ENCODE results near the gene TAP2. TPM values are rescaled to one million over a fixed set of nuclear protein-coding genes. Genes with fewer than 3 reads are reported as not detected.

TAP2 gene
- total RNA-seq, 4 donors from 2014 or later: 12.3 to 48.2 (median 27.1) TPM

- Histone ChIP-seq H3K9me3 (no peaks in the 10 kb centered on the region), H3K36me3 (peaks cover 0 to 22% (median 0%) of the 10 kb centered on the region in 4 donors), H3K27ac (no peak overlapping the region), H3K27me3 (no peaks in the 10 kb centered on the region), H3K4me1 (peaks cover 3 to 19% (median 7%) of the 10 kb centered on the region in 4 donors), H3K4me3 (no peak overlapping the region)
- in situ Hi-C loops (cut with MboI; ENCODE audit: low pct_ligation_motif_present in 1 of 4, low pct_unique_long_range_greater_than_20kb in 1 of 4, low sequenced_read_pairs in 3 of 4): no loop called here
- whole genome bisulfite sequencing, 2 donors (ENCODE audit: low coverage in 1 of 2): 65 to 81% methylated on average over 2 of the region's 2 CpGs
- intact Hi-C loops (cut with DNase I; ENCODE audit: low total_unique reads): no loop called here
- no peak for DNase-seq
- TF ChIP-seq CTCF (IDR thresholded peaks at IDR 0.05) (no peak), EP300 (IDR thresholded peaks at IDR 0.05; ENCODE audit: low read depth) (no peak), POLR2AphosphoS5 (IDR thresholded peaks at IDR 0.05) (no peak), POLR2A (IDR thresholded peaks at IDR 0.05) (no peak)
These were observed 1.7 kb downstream of the TAP2 start for GRCh38 chr6:32836873-32837272.

- H3K27ac ChIP-seq: no peak overlapping the region
- DNase-seq: no peak
- TF ChIP-seq EP300 (IDR thresholded peaks at IDR 0.05; ENCODE audit: low read depth) (no peak), CTCF (IDR thresholded peaks at IDR 0.05) (no peak), POLR2AphosphoS5 (IDR thresholded peaks at IDR 0.05) (no peak), POLR2A (IDR thresholded peaks at IDR 0.05) (no peak)
- H3K36me3 ChIP-seq: peaks cover 0 to 32% (median 0%) of the 10 kb centered on the region in 4 donors
- in situ Hi-C loops (cut with MboI; ENCODE audit: low pct_ligation_motif_present in 1 of 4, low pct_unique_long_range_greater_than_20kb in 1 of 4, low sequenced_read_pairs in 3 of 4) (no loop called here), intact Hi-C loops (cut with DNase I; ENCODE audit: low total_unique reads) (no loop called here)
- H3K27me3 ChIP-seq: no peaks in the 10 kb centered on the region
- H3K4me3 ChIP-seq: no peak overlapping the region
- H3K9me3 ChIP-seq: no peaks in the 10 kb centered on the region
- 94 to 100% methylated on average over 2 to 16 of the region's 16 CpGs for WGBS, 2 donors (ENCODE audit: low coverage in 1 of 2)
- peaks cover 3 to 17% (median 7%) of the 10 kb centered on the region in 4 donors for H3K4me1 ChIP-seq
These were observed 3.2 kb downstream of the TAP2 start for GRCh38 chr6:32835167-32835893.

GRCh38 chr6:32833664-32834063 is 4.9 kb downstream of the TAP2 start:
- TF ChIP-seq EP300 (IDR thresholded peaks at IDR 0.05; ENCODE audit: low read depth): no peak
- TF ChIP-seq POLR2A (IDR thresholded peaks at IDR 0.05): no peak
- TF ChIP-seq POLR2AphosphoS5 (IDR thresholded peaks at IDR 0.05): no peak
- no peak for TF ChIP-seq CTCF (IDR thresholded peaks at IDR 0.05)
- Histone ChIP-seq H3K9me3 (no peaks in the 10 kb centered on the region), H3K27ac (no peak overlapping the region), H3K4me1 (peaks cover 3 to 9% (median 7%) of the 10 kb centered on the region in 4 donors), H3K36me3 (peaks cover 0 to 47% (median 1%) of the 10 kb centered on the region in 4 donors), H3K4me3 (no peak overlapping the region), H3K27me3 (no peaks in the 10 kb centered on the region)
- in situ Hi-C loops (cut with MboI; ENCODE audit: low pct_ligation_motif_present in 1 of 4, low pct_unique_long_range_greater_than_20kb in 1 of 4, low sequenced_read_pairs in 3 of 4): loop anchor here in 1 of 4 donors (5.0 kb wide), 1 partner anchor 39 kb away; no protein-coding TSS in a partner anchor
- 83 to 96% methylated on average over 5 of the region's 5 CpGs for WGBS, 2 donors (ENCODE audit: low coverage in 1 of 2)
- intact Hi-C loops (cut with DNase I; ENCODE audit: low total_unique reads): loop anchor here (5.0 kb wide), 1 partner anchor 34 kb away; no protein-coding TSS in a partner anchor
- no peak for DNase-seq

- DNase-seq: no peak
- intact Hi-C loops (cut with DNase I; ENCODE audit: low total_unique reads) (loop anchor here (5.0 kb wide), 1 partner anchor 35 kb away; no protein-coding TSS in a partner anchor), in situ Hi-C loops (cut with MboI; ENCODE audit: low pct_ligation_motif_present in 1 of 4, low pct_unique_long_range_greater_than_20kb in 1 of 4, low sequenced_read_pairs in 3 of 4) (loop anchor here in 1 of 4 donors (5.0 kb wide), 1 partner anchor 40 kb away; no protein-coding TSS in a partner anchor)
- Histone ChIP-seq H3K27ac (no peak overlapping the region), H3K36me3 (peaks cover 0 to 47% (median 2%) of the 10 kb centered on the region in 4 donors), H3K4me1 (peaks cover 0 to 4% (median 3%) of the 10 kb centered on the region in 4 donors), H3K9me3 (no peaks in the 10 kb centered on the region), H3K27me3 (no peaks in the 10 kb centered on the region), H3K4me3 (no peak overlapping the region)
- WGBS, 2 donors (ENCODE audit: low coverage in 1 of 2): 84 to 85% methylated on average over 5 to 13 of the region's 13 CpGs
- TF ChIP-seq POLR2AphosphoS5 (IDR thresholded peaks at IDR 0.05) (no peak), CTCF (IDR thresholded peaks at IDR 0.05) (no peak), POLR2A (IDR thresholded peaks at IDR 0.05) (no peak), EP300 (IDR thresholded peaks at IDR 0.05; ENCODE audit: low read depth) (no peak)
These were observed 6.0 kb downstream of the TAP2 start for GRCh38 chr6:32832535-32832934.
